Hematopoietic multipotent progenitor cell treated with erythropoietin and hydrocortisone succinate and interleukin-3 and kit ligand, for 8 days (in vitro differentiated cells): ENCODE measurements around the gene KCNJ9.

Experiments used
- DNase-seq: peaks from one replicate; pipeline ENCODE4 v3.0.0-alpha.2; 2015

The KCNJ9 gene

GRCh38 chr1:160089883-160090282, 8.5 kb downstream of the KCNJ9 start:
- DNase-seq = no peak

- DNase-seq = no peak
Measured at GRCh38 chr1:160090760-160091159, 9.4 kb downstream of the KCNJ9 start.

- no peak for DNase-seq
Measured at GRCh38 chr1:160091666-160092223, 10.4 kb downstream of the KCNJ9 start.

GRCh38 chr1:160092366-160093068, 11.2 kb downstream of the KCNJ9 start:
- DNase-seq = no peak

GRCh38 chr1:160093069-160093395, 11.7 kb downstream of the KCNJ9 start:
- no peak for DNase-seq

- no peak for DNase-seq
Measured at GRCh38 chr1:160093624-160094290, 12.4 kb downstream of the KCNJ9 start.

- no peak for DNase-seq
Measured at GRCh38 chr1:160094291-160094625, 12.9 kb downstream of the KCNJ9 start.

- no peak for DNase-seq
Measured at GRCh38 chr1:160094806-160095205, 13.5 kb downstream of the KCNJ9 start.

GRCh38 chr1:160095382-160096105, 14.2 kb downstream of the KCNJ9 start:
- no peak for DNase-seq

- DNase-seq = no peak
Measured at GRCh38 chr1:160096274-160097116, 15.2 kb downstream of the KCNJ9 start.

GRCh38 chr1:160097151-160097910, 16.0 kb downstream of the KCNJ9 start:
- no peak for DNase-seq

GRCh38 chr1:160097911-160098851, 16.8 kb downstream of the KCNJ9 start, which contains the start of gene IGSF8:
TSS of gene IGSF8 (minus strand) at chr1:160098619. CDS start at chr1:160098472, 147 bp downstream.
- peak; percentile 70 for DNase-seq

- peak; percentile 88 for DNase-seq
Measured at GRCh38 chr1:160098852-160099561, 17.7 kb downstream of the KCNJ9 start.

GRCh38 chr1:160099716-160100375, 18.5 kb downstream of the KCNJ9 start:
- DNase-seq = no peak

GRCh38 chr1:160101037-160101716, 19.8 kb downstream of the KCNJ9 start:
- DNase-seq = peak; percentile 83

- DNase-seq = no peak
Measured at GRCh38 chr1:160101717-160102522, 20.6 kb downstream of the KCNJ9 start.

GRCh38 chr1:160103658-160104408, 22.5 kb downstream of the KCNJ9 start:
- no peak for DNase-seq
